Testis (tissue), 3 donors: ENCODE data around the gene KIF1A. TPM values are rescaled to one million over a fixed set of nuclear protein-coding genes. Genes with fewer than 3 reads are reported as not detected.

Source experiments
- DNase-seq: peaks from one replicate; pipeline ENCODE4 v3.0.0-alpha.2; 2019
- H3K27ac ChIP-seq, 2 donors: fragments of 200-600 bp; sonication (generic); one replicate each; pipeline ENCODE4 v1.5.1; 2019
- H3K27me3 ChIP-seq: fragments of 200-600 bp; sonication (generic); one replicate; pipeline ENCODE4 v1.5.1; 2019
- H3K36me3 ChIP-seq: fragments of 200-600 bp; sonication (generic); one replicate; pipeline ENCODE4 v1.5.1; 2017; ENCODE audit warnings: low read depth; ENCODE audit errors: missing control alignments
- H3K4me1 ChIP-seq: fragments of 200-600 bp; sonication (generic); one replicate; pipeline ENCODE4 v1.5.1; 2019
- H3K4me3 ChIP-seq, 2 donors: fragments of 200-600 bp; sonication (generic); one replicate each; pipeline ENCODE4 v1.5.1; 2017 to 2019
- H3K9me3 ChIP-seq: fragments of 200-600 bp; sonication (generic); one replicate; pipeline ENCODE4 v1.5.1; 2017
- CTCF ChIP-seq, 3 experiments: fragments of 450-650 bp in 2 of 3; fragments of 200-600 bp in 1 of 3; sonication (generic) in 1 of 3; IDR thresholded peaks; one replicate each; pipeline ENCODE4 v1.5.1; 2016 to 2019; ENCODE audit warnings: antibody characterized with exemption in 3 of 3, mild to moderate bottlenecking in 2 of 3, moderate library complexity in 1 of 3
- POLR2A ChIP-seq: fragments of 450-650 bp; IDR thresholded peaks from one replicate; pipeline ENCODE4 v1.6.1; 2017; ENCODE audit warnings: antibody characterized with exemption, mild to moderate bottlenecking, moderate library complexity
- WGBS, 2 donors: methylation state at CpG; one replicate each; pipeline ENCODE4 v1.1.5; 2018; 5-methylcytosine and 5-hydroxymethylcytosine counted together
- intact Hi-C: fragments of 100-400 bp; cut with DNase I; formaldehyde crosslinking; loops from one replicate; pipeline ENCODE4 v1.15.1; 2023; ENCODE audit warnings: low total_unique reads
- polyA plus RNA-seq: library from polyadenylated mRNA; stranded (reverse); fragments of 350-450 nt; fragmentation: Illumina TruSeq; extraction: RNeasy Lipid Tissue Mini Kit (QIAGEN cat#74804); gene quantifications from one replicate; pipeline ENCODE4 v1.2.3, GENCODE V29; 2014; ENCODE audit warnings: low read depth, low replicate concordance; ENCODE audit not compliant: insufficient read depth
- total RNA-seq, 2 donors: library from RNA; depleted of rRNA; stranded (reverse); fragments of >200 nt; gene quantifications; one replicate each; pipeline ENCODE4 v1.2.3, GENCODE V29; 2016

KIF1A gene
- total and polyA plus RNA-seq, 3 donors from 2014 or later: 33.5 to 42.1 (median 37.0) TPM

- TF ChIP-seq CTCF (IDR thresholded peaks at IDR 0.05): no peak
- TF ChIP-seq POLR2A: no peak
- no peaks in the 10 kb centered on the region for H3K9me3 ChIP-seq
- H3K4me3 ChIP-seq: no peak overlapping the region
- intact Hi-C loops: no loop called here
- no peak for DNase-seq
- no peaks in the 10 kb centered on the region for H3K4me1 ChIP-seq
- no peak overlapping the region for H3K27ac ChIP-seq
- no peaks in the 10 kb centered on the region for H3K27me3 ChIP-seq
- no peaks in the 10 kb centered on the region for H3K36me3 ChIP-seq
- WGBS, 2 donors: 86 to 100% methylated on average over 2 of the region's 2 CpGs
Observed at GRCh38 chr2:240806459-240806858, 13.6 kb downstream of the KIF1A start.

DNA sequence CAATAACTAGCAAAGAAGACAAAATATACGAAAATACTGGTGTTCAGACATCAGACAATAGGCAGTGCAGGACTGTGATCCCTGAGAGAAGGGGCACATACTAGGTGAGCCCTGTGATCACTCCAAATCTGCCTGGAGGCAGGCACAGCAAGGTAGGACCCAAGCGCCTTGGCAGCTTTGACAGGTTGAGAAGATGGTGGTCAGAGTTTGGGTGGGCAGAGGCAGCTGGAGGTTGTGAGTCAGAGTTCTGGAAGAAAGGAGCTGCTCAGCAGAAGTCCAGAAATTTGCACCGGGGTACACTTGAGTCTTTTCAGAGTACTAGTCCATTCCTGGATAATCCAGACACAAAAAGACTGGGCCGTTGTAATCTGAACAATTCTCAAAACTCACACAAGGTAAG lies 14.0 kb downstream of the KIF1A start:
- intact Hi-C loops: no loop called here
- Histone ChIP-seq H3K27ac (no peak overlapping the region), H3K4me1 (no peaks in the 10 kb centered on the region), H3K36me3 (no peaks in the 10 kb centered on the region), H3K9me3 (no peaks in the 10 kb centered on the region), H3K4me3 (no peak overlapping the region), H3K27me3 (no peaks in the 10 kb centered on the region)
- TF ChIP-seq CTCF (IDR thresholded peaks at IDR 0.05): no peak
- TF ChIP-seq POLR2A: no peak
- DNase-seq: no peak
- 93 to 95% methylated on average over 4 of the region's 4 CpGs for WGBS, 2 donors

- Histone ChIP-seq H3K9me3 (no peaks in the 10 kb centered on the region), H3K4me3 (no peak overlapping the region), H3K36me3 (no peaks in the 10 kb centered on the region), H3K4me1 (peaks cover 8% of the 10 kb centered on the region), H3K27me3 (no peaks in the 10 kb centered on the region), H3K27ac (no peak overlapping the region)
- intact Hi-C loops: no loop called here
- DNase-seq: no peak
- 88% methylated on average over 8 of the region's 8 CpGs for WGBS, 2 donors
- TF ChIP-seq CTCF (IDR thresholded peaks at IDR 0.05) (no peak), POLR2A (no peak)
Observed at GRCh38 chr2:240803191-240803590, 16.8 kb downstream of the KIF1A start.

- Histone ChIP-seq H3K4me3 (no peak overlapping the region), H3K27ac (no peak overlapping the region), H3K27me3 (no peaks in the 10 kb centered on the region), H3K9me3 (no peaks in the 10 kb centered on the region), H3K4me1 (peaks cover 8% of the 10 kb centered on the region), H3K36me3 (no peaks in the 10 kb centered on the region)
- DNase-seq: no peak
- TF ChIP-seq CTCF (IDR thresholded peaks at IDR 0.05) (no peak), POLR2A (no peak)
- 52 to 54% methylated on average over 14 of the region's 14 CpGs for WGBS, 2 donors
- intact Hi-C loops: no loop called here
Observed at GRCh38 chr2:240799033-240799820, 20.8 kb downstream of the KIF1A start.

DNA sequence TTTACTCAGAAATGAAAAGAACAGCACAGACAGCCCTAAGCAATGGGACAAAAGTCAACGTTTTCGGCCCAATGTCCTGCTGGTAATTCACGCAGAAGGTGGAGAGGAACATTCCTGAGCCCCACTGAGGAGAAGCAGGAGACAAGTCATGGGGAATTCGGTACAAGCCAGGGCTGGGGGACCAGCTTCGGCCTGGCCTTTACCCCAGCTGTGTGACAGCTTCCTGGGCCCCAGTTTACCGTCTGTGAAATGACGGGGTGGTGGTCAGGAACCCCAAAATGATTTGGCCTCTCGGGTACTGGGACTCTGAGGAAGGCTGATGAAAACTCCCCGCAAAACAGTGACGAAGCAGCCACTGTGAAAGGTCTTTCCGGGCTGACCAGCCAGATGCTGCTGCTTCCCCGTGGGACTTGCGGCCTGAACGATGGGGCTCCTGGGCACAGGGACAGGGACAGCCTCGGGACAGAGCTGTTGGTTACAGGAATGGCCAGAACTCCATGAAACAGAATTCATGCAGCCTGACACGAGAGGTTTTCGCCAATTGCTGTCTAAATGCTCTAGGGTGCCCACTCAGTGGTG lies 21.6 kb downstream of the KIF1A start:
- intact Hi-C loops: no loop called here
- H3K4me1 ChIP-seq: peaks cover 8% of the 10 kb centered on the region
- H3K27me3 ChIP-seq: no peaks in the 10 kb centered on the region
- H3K36me3 ChIP-seq: no peaks in the 10 kb centered on the region
- 88 to 91% methylated on average over 9 to 17 of the region's 17 CpGs for WGBS, 2 donors
- DNase-seq: no peak
- no peak for TF ChIP-seq POLR2A
- no peak for TF ChIP-seq CTCF (IDR thresholded peaks at IDR 0.05)
- H3K27ac ChIP-seq: no peak overlapping the region
- no peaks in the 10 kb centered on the region for H3K9me3 ChIP-seq
- H3K4me3 ChIP-seq: no peak overlapping the region
